ENCODE results near the gene SLC9A7. TPM values are rescaled to one million over a fixed set of nuclear protein-coding genes. Genes with fewer than 3 reads are reported as not detected.
A peak's percentile ranks its signal among the peaks of the same experiment; 100 is the strongest.

Gene SLC9A7
- polyA plus RNA-seq, 3 donors from 2014 or later: 1.0 to 2.0 (median 1.3) TPM

GRCh38 chrX:46643636-46644035 lies 115.3 kb downstream of the SLC9A7 start:
- Mint-ChIP-seq H3K4me3 (no peak overlapping the region), H3K27ac (no peak overlapping the region), H3K9me3 (no peaks in the 10 kb centered on the region), H3K36me3 (no peaks in the 10 kb centered on the region), H3K27me3 (ENCODE audit: low read depth in 3 of 3) (peaks cover 0 to 14% (median 7%) of the 10 kb centered on the region in 3 donors), H3K4me1 (peaks cover 4 to 8% of the 10 kb centered on the region in 2 donors)
- DNase-seq: no peak

DNA sequence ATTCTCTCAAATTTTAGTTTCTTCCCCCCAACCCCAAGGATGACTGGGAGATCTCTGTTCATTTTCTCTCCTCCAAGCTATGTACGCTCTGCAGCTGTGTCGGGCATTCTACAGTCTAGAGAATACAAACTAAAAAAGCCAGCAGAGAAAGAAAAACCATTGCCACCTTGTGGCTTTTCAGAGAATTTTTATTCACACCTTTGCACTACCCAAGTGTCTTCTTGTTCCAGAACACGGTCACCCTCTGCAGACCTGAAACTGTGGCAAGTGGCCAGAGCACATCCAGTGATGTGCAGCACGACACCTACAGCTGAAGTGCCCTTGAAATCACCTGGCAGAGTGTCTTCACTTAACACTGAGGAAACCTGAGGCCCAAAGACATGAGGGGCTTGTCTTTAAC lies 116.8 kb downstream of the SLC9A7 start:
- Mint-ChIP-seq H3K4me3 (no peak overlapping the region), H3K27me3 (ENCODE audit: low read depth in 3 of 3) (peaks cover 5 to 8% (median 7%) of the 10 kb centered on the region in 3 donors), H3K9me3 (no peaks in the 10 kb centered on the region), H3K27ac (peak overlapping the region in 1 of 6 donors; percentile 41), H3K4me1 (peaks cover 4 to 8% of the 10 kb centered on the region in 2 donors), H3K36me3 (no peaks in the 10 kb centered on the region)
- peak in 2 of 3 donors; percentile 21 to 30 for DNase-seq

DNA sequence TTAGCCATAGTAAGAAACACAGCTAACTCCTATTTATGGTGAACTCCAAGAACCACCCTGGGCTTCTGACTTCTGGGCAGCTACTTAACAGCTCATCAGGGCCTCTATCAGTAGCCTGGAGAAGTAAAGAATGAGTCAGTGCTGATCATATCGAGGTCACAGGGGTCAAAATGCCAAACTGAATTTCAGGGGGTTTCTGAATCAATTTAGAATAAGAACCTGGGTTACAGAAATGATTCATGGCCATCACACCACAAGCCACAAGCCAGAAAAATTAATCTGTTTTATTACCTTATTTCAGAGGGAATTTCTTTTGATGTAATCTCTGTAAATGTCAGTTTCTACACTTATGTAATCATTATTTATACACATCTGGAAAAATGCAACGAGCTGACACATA lies 121.0 kb downstream of the SLC9A7 start:
- peaks cover 5 to 11% (median 5%) of the 10 kb centered on the region in 3 donors for H3K27me3 Mint-ChIP-seq (ENCODE audit: low read depth in 3 of 3)

GRCh38 chrX:46636223-46636622 lies 122.7 kb downstream of the SLC9A7 start:
- Mint-ChIP-seq H3K9me3 (no peaks in the 10 kb centered on the region), H3K4me3 (peak overlapping the region; percentile 33 to 69 (median 57)), H3K36me3 (no peaks in the 10 kb centered on the region), H3K27ac (peak overlapping the region in 3 of 6 donors; percentile 3 to 52 (median 9)), H3K27me3 (ENCODE audit: low read depth in 3 of 3) (peaks cover 1 to 16% (median 7%) of the 10 kb centered on the region in 3 donors), H3K4me1 (peaks cover 20 to 27% of the 10 kb centered on the region in 2 donors)
- peak; percentile 52 to 61 (median 57) for DNase-seq

More for the DNA sequence above, 121.0 kb downstream of the SLC9A7 start:
- peaks cover 24 to 34% of the 10 kb centered on the region in 2 donors for H3K4me1 Mint-ChIP-seq
- H3K27ac Mint-ChIP-seq: no peak overlapping the region
- H3K9me3 Mint-ChIP-seq: no peaks in the 10 kb centered on the region
- no peak for DNase-seq
- H3K36me3 Mint-ChIP-seq: no peaks in the 10 kb centered on the region
- no peak overlapping the region for H3K4me3 Mint-ChIP-seq

- no peak overlapping the region for H3K27ac Mint-ChIP-seq
- H3K27me3 Mint-ChIP-seq (ENCODE audit: low read depth in 3 of 3): peaks cover 0 to 14% (median 11%) of the 10 kb centered on the region in 3 donors
- H3K9me3 Mint-ChIP-seq: no peaks in the 10 kb centered on the region
- peaks cover 0 to 3% (median 0%) of the 10 kb centered on the region in 3 donors for H3K36me3 Mint-ChIP-seq
- H3K4me1 Mint-ChIP-seq: peaks cover 20 to 27% of the 10 kb centered on the region in 2 donors
- no peak for DNase-seq
- peak overlapping the region in 3 of 5 donors; percentile 1 to 45 (median 43) for H3K4me3 Mint-ChIP-seq
Measured at GRCh38 chrX:46635186-46635585, 123.7 kb downstream of the SLC9A7 start.

DNA sequence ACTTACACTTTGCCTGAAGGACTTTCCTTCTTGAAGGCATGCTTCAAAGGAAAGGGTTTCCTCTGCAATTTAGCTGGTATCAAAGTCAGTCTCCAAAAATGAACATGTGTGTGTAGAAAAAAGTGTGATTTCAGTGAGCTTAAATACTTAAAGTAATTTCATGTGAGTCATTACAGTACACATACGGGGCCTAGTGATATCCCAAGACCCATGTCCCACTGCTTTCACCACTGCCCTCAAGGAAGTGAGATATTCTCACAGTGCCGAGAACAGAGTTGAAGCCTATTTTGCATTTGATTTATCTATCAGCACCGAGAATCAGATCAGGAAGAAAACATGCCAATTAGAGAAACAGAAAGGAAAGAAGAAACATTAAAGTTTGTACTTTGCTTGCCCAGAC lies 124.3 kb downstream of the SLC9A7 start:
- Mint-ChIP-seq H3K27me3 (ENCODE audit: low read depth in 3 of 3) (peaks cover 0 to 17% (median 11%) of the 10 kb centered on the region in 3 donors), H3K4me3 (no peak overlapping the region), H3K36me3 (peaks cover 0 to 3% (median 0%) of the 10 kb centered on the region in 3 donors), H3K9me3 (no peaks in the 10 kb centered on the region), H3K4me1 (peaks cover 20 to 27% of the 10 kb centered on the region in 2 donors), H3K27ac (no peak overlapping the region)
- no peak for DNase-seq

DNA sequence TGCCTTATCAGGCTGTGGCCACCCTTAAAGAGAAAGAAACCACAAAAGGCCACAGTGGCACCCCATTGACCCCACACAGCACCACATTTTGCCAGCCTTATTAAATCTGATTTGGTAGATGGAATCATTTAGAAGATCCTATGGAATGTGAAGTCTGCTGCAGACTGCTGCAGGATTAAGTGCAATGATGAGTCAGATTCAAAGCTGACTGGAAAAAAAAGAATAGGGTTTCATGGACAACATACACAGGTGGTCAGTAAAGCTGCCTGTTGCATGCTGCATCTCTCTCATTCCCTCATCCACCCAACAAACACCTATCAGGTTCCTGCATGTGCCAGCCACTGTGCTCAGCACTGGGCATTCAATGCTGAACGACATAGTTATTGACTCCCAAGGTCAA lies 128.8 kb downstream of the SLC9A7 start:
- DNase-seq: no peak
- Mint-ChIP-seq H3K9me3 (no peaks in the 10 kb centered on the region), H3K4me1 (peaks cover 5 to 8% of the 10 kb centered on the region in 2 donors), H3K4me3 (no peak overlapping the region), H3K36me3 (peaks cover 0 to 7% (median 0%) of the 10 kb centered on the region in 3 donors), H3K27me3 (ENCODE audit: low read depth in 3 of 3) (peaks cover 0 to 10% (median 6%) of the 10 kb centered on the region in 3 donors), H3K27ac (no peak overlapping the region)

GRCh38 chrX:46628460-46629371 lies 130.2 kb downstream of the SLC9A7 start:
- Mint-ChIP-seq H3K27me3 (ENCODE audit: low read depth in 3 of 3) (peaks cover 0 to 13% (median 8%) of the 10 kb centered on the region in 3 donors), H3K4me3 (no peak overlapping the region), H3K4me1 (no peaks in the 10 kb centered on the region), H3K9me3 (no peaks in the 10 kb centered on the region), H3K36me3 (peaks cover 0 to 7% (median 0%) of the 10 kb centered on the region in 3 donors), H3K27ac (no peak overlapping the region)
- no peak for DNase-seq

- Mint-ChIP-seq H3K4me1 (no peaks in the 10 kb centered on the region), H3K9me3 (no peaks in the 10 kb centered on the region), H3K27me3 (ENCODE audit: low read depth in 3 of 3) (peaks cover 0 to 10% (median 8%) of the 10 kb centered on the region in 3 donors), H3K36me3 (peaks cover 0 to 7% (median 0%) of the 10 kb centered on the region in 3 donors), H3K27ac (no peak overlapping the region), H3K4me3 (no peak overlapping the region)
- no peak for DNase-seq
Measured at GRCh38 chrX:46627711-46628419, 131.1 kb downstream of the SLC9A7 start.

DNA sequence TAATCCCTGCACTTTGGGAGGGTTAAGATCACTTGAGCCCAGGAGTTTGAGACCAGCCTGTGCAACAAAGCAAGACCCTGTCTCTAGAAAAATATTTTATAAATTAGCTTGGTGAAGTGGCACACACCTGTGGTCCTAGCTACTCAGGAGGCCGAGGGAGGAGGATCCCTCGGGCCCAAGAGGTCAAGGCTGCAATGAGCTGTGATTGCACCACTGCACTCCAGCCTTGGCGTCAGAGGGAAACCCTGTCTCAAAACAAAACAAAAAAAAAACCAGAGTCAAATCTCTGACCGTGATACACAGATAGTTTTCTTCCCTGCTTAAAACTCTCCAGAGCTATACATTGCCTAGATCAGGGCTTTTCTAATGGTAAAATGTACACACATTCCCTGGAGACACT lies 131.9 kb downstream of the SLC9A7 start:
- no peak overlapping the region for H3K4me3 Mint-ChIP-seq
- no peak overlapping the region for H3K27ac Mint-ChIP-seq
- no peak for DNase-seq
- peaks cover 0 to 8% (median 7%) of the 10 kb centered on the region in 3 donors for H3K27me3 Mint-ChIP-seq (ENCODE audit: low read depth in 3 of 3)
- H3K36me3 Mint-ChIP-seq: peaks cover 0 to 7% (median 0%) of the 10 kb centered on the region in 3 donors
- H3K9me3 Mint-ChIP-seq: no peaks in the 10 kb centered on the region
- H3K4me1 Mint-ChIP-seq: no peaks in the 10 kb centered on the region

DNA sequence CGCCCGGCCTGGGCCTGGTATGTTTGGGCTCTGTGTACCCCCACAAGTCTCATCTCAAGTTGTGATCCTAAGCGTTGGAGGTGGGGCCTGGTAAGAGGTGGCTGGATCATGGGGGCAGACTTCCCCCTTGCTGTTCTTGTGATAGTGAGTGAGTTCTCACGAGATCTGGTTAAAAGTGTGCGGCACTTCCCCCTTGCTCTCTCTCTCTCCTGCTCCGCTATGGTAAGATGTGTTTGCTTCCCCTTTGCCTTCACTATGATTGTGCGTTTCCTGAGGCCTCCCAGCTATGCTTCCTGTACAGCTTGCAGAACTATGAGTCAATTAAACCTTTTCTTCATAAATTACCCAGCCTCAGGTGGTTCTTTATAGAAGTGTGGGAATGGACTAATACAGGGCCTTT lies 132.4 kb downstream of the SLC9A7 start:
- Mint-ChIP-seq H3K36me3 (peaks cover 0 to 7% (median 0%) of the 10 kb centered on the region in 3 donors), H3K9me3 (no peaks in the 10 kb centered on the region), H3K4me3 (no peak overlapping the region), H3K4me1 (no peaks in the 10 kb centered on the region), H3K27ac (no peak overlapping the region), H3K27me3 (ENCODE audit: low read depth in 3 of 3) (peaks cover 0 to 6% (median 5%) of the 10 kb centered on the region in 3 donors)
- DNase-seq: no peak

- no peaks in the 10 kb centered on the region for H3K9me3 Mint-ChIP-seq
- no peak overlapping the region for H3K27ac Mint-ChIP-seq
- H3K27me3 Mint-ChIP-seq (ENCODE audit: low read depth in 3 of 3): peaks cover 0 to 3% (median 2%) of the 10 kb centered on the region in 3 donors
- peaks cover 0 to 4% (median 0%) of the 10 kb centered on the region in 3 donors for H3K36me3 Mint-ChIP-seq
- H3K4me3 Mint-ChIP-seq: no peak overlapping the region
- DNase-seq: no peak
- no peaks in the 10 kb centered on the region for H3K4me1 Mint-ChIP-seq
Measured at GRCh38 chrX:46624090-46624786, 134.7 kb downstream of the SLC9A7 start.

- H3K27ac Mint-ChIP-seq: no peak overlapping the region
- peaks cover 0 to 11% (median 0%) of the 10 kb centered on the region in 3 donors for H3K36me3 Mint-ChIP-seq
- no peak for DNase-seq
- no peaks in the 10 kb centered on the region for H3K4me1 Mint-ChIP-seq
- no peak overlapping the region for H3K4me3 Mint-ChIP-seq
- peaks cover 0 to 7% (median 0%) of the 10 kb centered on the region in 6 donors for H3K9me3 Mint-ChIP-seq
- peaks cover 2 to 4% (median 3%) of the 10 kb centered on the region in 3 donors for H3K27me3 Mint-ChIP-seq (ENCODE audit: low read depth in 3 of 3)
Measured at GRCh38 chrX:46621572-46621971, 137.3 kb downstream of the SLC9A7 start.
